KMS-11 (cell line): Measurements from ENCODE around the gene COX14.
"Not testable (repeated sequence)": the region's sequence is repeated elsewhere in the genome, so short reads cannot be mapped to it uniquely, and the experiment has no call there.

Experiments
- H2AFZ ChIP-seq: fragments of 200-600 bp; sonication (generic); 2 replicates; pipeline ENCODE4 v1.6.1; 2016; ENCODE audit warnings: antibody characterized with exemption, mixed run types, low read depth
- H3K27ac ChIP-seq: fragments of 200-600 bp; sonication (generic); 2 replicates; pipeline ENCODE4 v1.6.1; 2016; ENCODE audit warnings: mild to moderate bottlenecking, mixed run types
- H3K27me3 ChIP-seq: fragments of 200-600 bp; sonication (generic); 2 replicates; pipeline ENCODE4 v1.6.1; 2017; ENCODE audit warnings: mild to moderate bottlenecking, low read depth, mixed run types, moderate library complexity; ENCODE audit not compliant: insufficient read depth
- H3K36me3 ChIP-seq: fragments of 200-600 bp; sonication (generic); 2 replicates; pipeline ENCODE4 v1.6.1; 2017; ENCODE audit warnings: mild to moderate bottlenecking, mixed run types; ENCODE audit not compliant: insufficient read depth
- H3K4me1 ChIP-seq: fragments of 200-600 bp; sonication (generic); 2 replicates; pipeline ENCODE4 v1.6.1; 2016; ENCODE audit warnings: mild to moderate bottlenecking, low read depth, mixed run types; ENCODE audit not compliant: poor library complexity, severe bottlenecking
- H3K4me2 ChIP-seq: fragments of 200-600 bp; sonication (generic); 2 replicates; pipeline ENCODE4 v1.7.0; 2016; ENCODE audit warnings: mild to moderate bottlenecking, mixed run types
- H3K4me3 ChIP-seq: fragments of 200-600 bp; sonication (generic); IDR thresholded peaks from 2 replicates; pipeline ENCODE4 v1.6.1; 2017; ENCODE audit warnings: low read depth, low read length, mixed read lengths; ENCODE audit not compliant: insufficient read depth
- H3K79me2 ChIP-seq: fragments of 200-600 bp; sonication (generic); 2 replicates; pipeline ENCODE4 v1.6.1; 2016; ENCODE audit warnings: low read depth, mixed run types; ENCODE audit not compliant: insufficient read depth
- H3K9ac ChIP-seq: fragments of 200-600 bp; sonication (generic); 2 replicates; pipeline ENCODE4 v1.6.1; 2016; ENCODE audit warnings: mild to moderate bottlenecking, mixed run types
- H4K20me1 ChIP-seq: fragments of 200-600 bp; sonication (generic); 2 replicates; pipeline ENCODE4 v1.6.1; 2016; ENCODE audit warnings: mild to moderate bottlenecking, mixed run types; ENCODE audit not compliant: insufficient read depth
- TF ChIP-seq, protein P1 (sequence below): fragments of 200-600 bp; sonication (generic); conservative IDR thresholded peaks from 2 replicates; pipeline ENCODE4 v1.6.1; 2017; ENCODE audit warnings: low read depth, mild to moderate bottlenecking, antibody characterized with exemption, low read length, moderate library complexity, mixed read lengths

Gene COX14

GRCh38 chr12:50082644-50083043, 29.4 kb upstream of the COX14 start:
- Histone ChIP-seq H4K20me1 (no peaks in the 10 kb centered on the region), H3K79me2 (no peaks in the 10 kb centered on the region; the same call in 1 of the 2 replicates), H3K4me2 (no peak overlapping the region), H3K27ac (no peak overlapping the region), H2AFZ (no peak overlapping the region), H3K4me1 (peaks cover 23% of the 10 kb centered on the region), H3K4me3 (no peak overlapping the region), H3K36me3 (peaks cover 7% of the 10 kb centered on the region; the same call in 1 of the 2 replicates), H3K9ac (no peak overlapping the region), H3K27me3 (no peaks in the 10 kb centered on the region; the same call in 1 of the 2 replicates)
- TF ChIP-seq, protein P1, sequence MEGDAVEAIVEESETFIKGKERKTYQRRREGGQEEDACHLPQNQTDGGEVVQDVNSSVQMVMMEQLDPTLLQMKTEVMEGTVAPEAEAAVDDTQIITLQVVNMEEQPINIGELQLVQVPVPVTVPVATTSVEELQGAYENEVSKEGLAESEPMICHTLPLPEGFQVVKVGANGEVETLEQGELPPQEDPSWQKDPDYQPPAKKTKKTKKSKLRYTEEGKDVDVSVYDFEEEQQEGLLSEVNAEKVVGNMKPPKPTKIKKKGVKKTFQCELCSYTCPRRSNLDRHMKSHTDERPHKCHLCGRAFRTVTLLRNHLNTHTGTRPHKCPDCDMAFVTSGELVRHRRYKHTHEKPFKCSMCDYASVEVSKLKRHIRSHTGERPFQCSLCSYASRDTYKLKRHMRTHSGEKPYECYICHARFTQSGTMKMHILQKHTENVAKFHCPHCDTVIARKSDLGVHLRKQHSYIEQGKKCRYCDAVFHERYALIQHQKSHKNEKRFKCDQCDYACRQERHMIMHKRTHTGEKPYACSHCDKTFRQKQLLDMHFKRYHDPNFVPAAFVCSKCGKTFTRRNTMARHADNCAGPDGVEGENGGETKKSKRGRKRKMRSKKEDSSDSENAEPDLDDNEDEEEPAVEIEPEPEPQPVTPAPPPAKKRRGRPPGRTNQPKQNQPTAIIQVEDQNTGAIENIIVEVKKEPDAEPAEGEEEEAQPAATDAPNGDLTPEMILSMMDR: no peak

DNA sequence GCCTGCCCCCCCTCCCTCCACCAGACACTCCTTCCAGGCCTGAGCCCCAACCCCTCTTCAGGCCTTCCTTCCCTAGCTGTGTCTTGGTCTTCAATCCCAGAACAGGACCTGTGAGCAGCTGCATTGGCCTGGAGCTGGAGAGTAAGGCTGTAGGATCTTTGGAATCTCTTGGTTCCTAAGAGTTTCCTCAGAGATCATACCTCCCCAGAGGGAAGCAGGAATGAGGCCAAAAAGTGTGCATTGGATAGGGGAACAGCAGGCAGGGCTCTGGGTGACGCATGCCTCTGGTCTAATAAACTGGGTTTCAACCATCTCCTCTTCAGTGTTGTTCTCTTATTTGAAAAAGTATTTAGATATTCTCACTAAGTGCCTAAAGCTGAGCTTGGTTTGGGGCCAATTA, 28.7 kb upstream of the COX14 start:
- Histone ChIP-seq H4K20me1 (no peaks in the 10 kb centered on the region), H3K9ac (no peak overlapping the region), H2AFZ (no peak overlapping the region), H3K27ac (no peak overlapping the region), H3K4me2 (no peak overlapping the region), H3K27me3 (no peaks in the 10 kb centered on the region), H3K4me1 (peaks cover 28% of the 10 kb centered on the region), H3K36me3 (peaks cover 7% of the 10 kb centered on the region; the same call in 1 of the 2 replicates), H3K79me2 (no peaks in the 10 kb centered on the region; the same call in 1 of the 2 replicates), H3K4me3 (no peak overlapping the region)
- TF ChIP-seq, protein P1: no peak

DNA sequence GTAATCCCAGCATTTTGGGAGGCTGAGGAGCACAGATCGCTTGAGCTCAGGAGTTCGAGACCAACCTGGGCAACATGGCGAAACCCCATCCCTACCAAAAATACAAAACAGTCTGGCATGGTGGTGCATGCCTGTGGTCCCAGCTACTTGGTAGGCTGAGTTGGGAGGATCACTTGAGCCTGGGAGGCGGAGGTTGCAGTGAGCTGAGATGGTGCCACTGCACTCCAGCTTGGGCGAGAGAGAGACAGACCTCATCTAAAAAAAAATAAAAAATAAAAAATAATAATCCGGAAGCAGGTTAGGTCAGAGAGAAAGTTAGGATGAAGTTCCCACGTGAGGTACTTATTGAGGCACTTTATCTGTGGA, 27.6 kb upstream of the COX14 start:
- not testable (repeated sequence) for H3K27me3 ChIP-seq, H3K79me2 ChIP-seq, H3K36me3 ChIP-seq, H3K4me3 ChIP-seq, H4K20me1 ChIP-seq
- H3K27ac ChIP-seq: peak overlapping the region; percentile 63
- peak overlapping the region; percentile 49 for H3K9ac ChIP-seq
- peak overlapping the region; percentile 69 for H3K4me2 ChIP-seq
- H3K4me1 ChIP-seq: peaks cover 39% of the 10 kb centered on the region
- peak overlapping the region; percentile 79 for H2AFZ ChIP-seq

- Histone ChIP-seq H3K27me3 (no peaks in the 10 kb centered on the region), H3K4me3 (no peak within 1 kb of the TSS), H3K9ac (peak within 1 kb of the TSS; percentile 49), H3K79me2 (peaks cover 5% of the 10 kb centered on the region; the same call in 1 of the 2 replicates), H3K27ac (peak within 1 kb of the TSS; percentile 63), H3K36me3 (peaks cover 15% of the 10 kb centered on the region), H3K4me2 (peak within 1 kb of the TSS; percentile 85), H3K4me1 (peaks cover 39% of the 10 kb centered on the region), H4K20me1 (no peaks in the 10 kb centered on the region), H2AFZ (peak within 1 kb of the TSS; percentile 79)
- TF ChIP-seq, protein P1: peak; percentile 47
These were observed 27.0 kb upstream of the COX14 start, which contains the start of gene SMARCD1 for GRCh38 chr12:50084775-50085614. Gene SMARCD1, plus strand, starts transcription at chr12:50085342. Its CDS starts 28 bp downstream, at chr12:50085370.
